Measurements from ENCODE around the gene RALGDS.
A peak's percentile ranks its signal among the peaks of the same experiment; 100 is the strongest.
"Not testable (repeated sequence)": the region's sequence is repeated elsewhere in the genome, so short reads cannot be mapped to it uniquely, and the experiment has no call there.

The RALGDS gene

DNA sequence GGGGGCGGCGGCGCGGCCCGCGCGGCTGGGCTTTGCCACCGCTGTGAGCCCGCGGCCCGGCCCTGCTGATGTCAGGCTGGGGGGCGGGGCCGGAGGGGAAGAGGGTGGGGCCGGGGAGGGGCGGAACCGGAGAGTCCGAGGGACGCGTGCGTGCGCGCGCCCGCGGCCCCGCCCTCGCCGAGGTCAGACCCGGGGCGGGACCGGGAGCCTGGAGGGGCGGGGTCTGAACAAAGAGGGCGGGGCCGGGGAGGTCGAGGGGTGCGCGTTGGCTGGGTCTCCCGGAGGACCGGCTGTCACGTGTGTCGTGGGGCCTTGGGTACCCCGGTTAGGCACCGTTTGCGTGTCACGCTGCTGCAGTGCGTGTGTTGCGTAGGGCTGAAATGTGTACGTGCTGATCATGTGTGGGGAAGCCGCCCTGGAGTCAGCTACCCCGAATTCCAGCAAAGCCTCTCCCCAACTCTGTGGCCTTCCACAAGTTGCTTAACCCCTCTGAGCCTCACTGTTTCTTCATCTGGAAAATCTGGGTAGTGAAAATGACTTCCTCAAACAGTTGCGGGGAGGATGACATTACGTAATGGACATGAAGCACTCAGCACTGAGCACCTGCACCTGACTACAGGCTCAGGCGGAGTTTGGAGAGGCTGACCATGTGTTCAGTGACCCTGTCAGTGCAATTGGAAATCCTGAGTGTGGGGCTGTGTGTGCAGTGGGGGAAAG, at the start of gene RALGDS:
Gene RALGDS, minus strand, starts transcription at position 43 of the 717 bp plus-strand sequence. CDS start 86 bp downstream, outside the sequence.
- DNase-seq (ENCODE audit: low read depth) = peak; percentile 54

- no peak for DNase-seq (ENCODE audit: low read depth)
Measured at GRCh38 chr9:133170716-133171115, 49.7 kb upstream of the RALGDS start.

DNA sequence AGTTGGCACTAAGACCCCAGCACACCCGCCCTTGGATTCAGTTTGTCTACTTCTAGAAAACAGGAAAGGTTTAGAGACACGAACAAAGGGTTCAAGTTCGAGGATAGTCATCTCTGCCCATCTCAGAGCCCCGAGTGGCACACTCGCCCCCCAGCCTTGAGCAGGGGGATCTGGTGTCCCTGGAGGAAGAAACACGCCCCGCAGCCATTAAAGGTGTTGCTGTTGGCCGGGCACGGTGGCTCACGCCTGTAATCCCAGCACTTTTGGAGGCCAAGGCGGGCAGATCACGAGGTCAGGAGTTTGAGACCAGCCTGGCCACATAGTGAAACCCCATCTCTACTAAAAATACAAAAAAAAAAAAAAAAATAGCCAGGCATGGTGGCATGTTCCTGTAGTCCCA, 48.6 kb upstream of the RALGDS start:
- DNase-seq (ENCODE audit: low read depth) = not testable (repeated sequence)

GRCh38 chr9:133169102-133169501, 48.1 kb upstream of the RALGDS start:
- no peak for DNase-seq (ENCODE audit: low read depth)

- DNase-seq (ENCODE audit: low read depth) = no peak
Measured at GRCh38 chr9:133168432-133168831, 47.4 kb upstream of the RALGDS start.

- DNase-seq (ENCODE audit: low read depth) = no peak
Measured at GRCh38 chr9:133167769-133168168, 46.7 kb upstream of the RALGDS start.

GRCh38 chr9:133167096-133167730, 46.2 kb upstream of the RALGDS start:
- no peak for DNase-seq (ENCODE audit: low read depth)

DNA sequence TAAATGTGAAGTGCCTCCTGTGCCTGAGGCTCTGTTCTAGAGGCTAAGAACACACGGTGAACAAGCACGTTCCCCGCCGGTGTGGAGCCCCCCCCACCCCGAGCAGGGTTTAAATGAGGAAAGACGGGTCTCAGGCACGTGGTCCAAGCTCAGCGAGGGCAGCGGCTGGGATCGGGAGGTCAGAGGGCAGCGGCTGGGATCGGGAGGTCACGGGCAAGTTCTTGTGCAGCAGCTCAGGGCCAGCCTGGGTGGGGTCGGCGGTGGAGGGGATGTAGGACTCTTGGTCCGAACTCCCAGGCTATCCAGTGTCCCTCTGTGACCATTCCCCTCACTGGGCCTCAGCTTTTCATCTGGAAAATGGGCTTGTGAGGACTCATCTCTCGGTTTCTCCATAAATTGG, 45.4 kb upstream of the RALGDS start:
- DNase-seq (ENCODE audit: low read depth) = no peak

DNA sequence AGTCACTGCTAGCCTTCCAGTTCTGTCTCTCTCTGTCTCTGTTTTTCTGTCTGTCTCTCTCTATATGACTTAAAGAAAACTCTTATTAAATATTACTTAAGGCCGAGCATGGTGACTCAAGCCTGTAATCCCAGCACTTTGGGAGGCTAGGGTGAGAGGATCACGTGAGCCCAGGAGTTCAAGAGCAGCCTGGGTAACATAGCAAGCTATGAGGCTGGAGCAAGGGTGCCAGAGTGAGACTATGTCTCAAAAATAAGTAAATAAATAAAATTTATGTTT, 44.4 kb upstream of the RALGDS start:
- DNase-seq (ENCODE audit: low read depth) = no peak

- no peak for DNase-seq (ENCODE audit: low read depth)
Measured at GRCh38 chr9:133164191-133164590, 43.2 kb upstream of the RALGDS start.

GRCh38 chr9:133163504-133164172, 42.6 kb upstream of the RALGDS start, which contains the start of gene GBGT1:
Gene GBGT1, minus strand, starts transcription at chr9:133163914. Its CDS starts 1,502 bp downstream, at chr9:133162412.
- DNase-seq (ENCODE audit: low read depth) = no peak

DNA sequence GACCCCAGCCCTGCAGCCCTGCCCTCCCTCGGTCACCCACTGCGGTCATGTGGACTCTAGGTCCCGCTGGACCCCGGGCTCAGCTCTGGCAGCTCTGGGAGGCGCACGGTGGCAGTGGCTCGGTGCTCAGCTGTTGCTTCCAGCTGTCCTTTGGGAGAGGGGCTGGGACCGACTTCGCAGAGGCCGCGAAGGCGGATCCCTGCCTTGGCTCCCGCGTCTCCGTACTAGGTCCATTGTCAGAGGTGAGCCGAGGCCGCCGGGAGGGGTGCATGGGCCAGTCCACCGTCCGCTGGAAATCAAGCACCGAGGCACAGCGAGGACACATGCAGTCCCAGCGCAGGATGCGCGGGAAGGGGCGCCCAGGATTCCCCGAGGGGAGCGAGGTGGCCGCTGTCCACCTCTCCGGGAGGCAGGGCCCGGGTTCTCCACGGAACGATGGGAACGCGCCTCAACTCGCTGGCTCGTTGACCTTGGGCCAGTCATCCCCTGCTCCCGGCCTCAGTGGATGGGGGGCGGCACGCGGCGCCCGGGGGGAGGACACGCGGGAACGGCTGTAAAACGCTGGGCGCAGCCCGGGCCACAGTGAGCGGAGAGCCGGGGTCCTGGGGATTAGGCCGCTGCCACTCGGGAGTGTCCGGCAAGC, 41.9 kb upstream of the RALGDS start:
- DNase-seq (ENCODE audit: low read depth) = no peak

DNA sequence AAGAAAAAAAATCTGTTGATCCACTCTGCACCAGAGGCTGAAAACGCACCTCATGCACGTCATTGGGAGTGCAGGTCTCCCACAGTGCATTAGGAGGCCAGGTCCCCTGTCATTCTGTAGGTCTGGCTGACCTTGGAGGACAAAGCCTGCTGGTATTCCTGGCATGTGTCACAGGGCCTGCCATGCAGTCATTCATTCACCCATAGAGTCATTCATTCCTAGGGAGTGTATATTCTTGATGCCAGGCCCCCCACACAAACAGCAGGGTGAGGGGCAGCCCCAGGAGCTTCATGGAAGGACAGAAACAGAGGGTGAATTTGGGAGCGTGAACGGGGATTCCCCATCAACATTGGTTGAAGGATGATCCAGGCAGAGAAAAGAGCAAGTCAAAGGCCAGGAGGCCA, 40.5 kb upstream of the RALGDS start:
- no peak for DNase-seq (ENCODE audit: low read depth)

- DNase-seq (ENCODE audit: low read depth) = peak; percentile 64
Measured at GRCh38 chr9:133160742-133161546, 39.9 kb upstream of the RALGDS start.

- DNase-seq (ENCODE audit: low read depth) = no peak
Measured at GRCh38 chr9:133158695-133159094, 37.7 kb upstream of the RALGDS start.

DNA sequence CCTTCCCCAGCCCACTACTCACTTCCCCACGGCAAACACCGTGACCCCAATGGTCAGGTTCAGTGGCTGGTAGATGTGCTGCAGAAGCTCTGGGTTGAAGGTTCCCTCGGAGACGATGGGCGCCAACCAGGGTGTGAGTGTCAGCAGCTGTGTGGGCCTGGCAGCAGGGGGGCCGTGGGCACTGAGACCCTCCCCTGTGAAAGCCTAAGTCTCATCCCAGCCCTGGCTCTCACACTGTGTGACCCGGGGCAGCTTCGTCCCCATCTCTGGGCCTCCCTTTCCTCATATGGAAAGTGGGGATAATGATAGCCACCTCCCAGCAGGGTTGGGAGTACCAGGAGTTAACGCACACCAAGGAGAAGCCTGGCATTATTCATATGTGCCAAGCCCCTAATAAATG, 34.1 kb upstream of the RALGDS start:
- DNase-seq (ENCODE audit: low read depth) = no peak

DNA sequence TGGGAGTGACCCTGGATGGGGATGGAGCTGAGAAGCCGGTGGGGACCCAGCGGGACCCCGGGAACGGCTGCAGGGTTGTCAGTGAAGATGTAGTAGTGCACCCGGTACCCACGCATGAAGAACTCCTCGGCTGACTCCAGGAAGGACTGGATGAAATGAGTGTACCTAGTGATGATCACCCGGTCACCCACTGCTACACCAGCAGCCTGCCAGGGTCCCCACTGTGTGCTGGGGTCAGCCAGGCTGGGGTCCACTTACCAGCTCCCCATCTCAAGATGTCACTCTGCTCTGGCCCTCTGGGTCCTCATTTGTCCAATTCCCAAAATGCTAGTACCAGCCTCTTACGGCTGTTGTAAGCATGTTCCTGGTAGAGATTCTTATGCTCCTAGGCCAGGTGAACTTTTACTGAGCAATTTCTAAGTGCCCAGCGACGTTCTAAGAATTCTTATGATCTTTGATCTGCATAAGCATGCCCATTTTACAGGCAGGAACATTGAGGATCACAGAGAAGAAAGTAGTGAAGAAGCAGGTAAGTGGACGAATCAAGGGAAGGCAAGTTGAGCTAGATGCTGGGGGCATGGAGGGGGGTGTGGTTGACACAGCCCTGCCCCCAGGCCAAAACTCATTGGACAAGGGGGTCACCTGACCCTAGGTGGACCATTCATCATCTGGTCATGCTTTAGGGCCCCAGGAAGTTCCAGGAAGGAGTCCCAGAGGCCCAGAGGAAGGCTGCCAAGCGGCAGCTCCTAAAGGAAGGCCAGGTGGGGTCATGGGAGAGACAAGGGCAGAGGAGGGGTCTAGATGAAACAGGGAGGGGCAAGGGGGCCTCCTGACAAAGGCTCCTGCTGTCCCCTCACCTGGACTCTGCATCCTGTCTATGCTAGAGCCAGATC, 33.3 kb upstream of the RALGDS start:
- DNase-seq (ENCODE audit: low read depth) = no peak

DNA sequence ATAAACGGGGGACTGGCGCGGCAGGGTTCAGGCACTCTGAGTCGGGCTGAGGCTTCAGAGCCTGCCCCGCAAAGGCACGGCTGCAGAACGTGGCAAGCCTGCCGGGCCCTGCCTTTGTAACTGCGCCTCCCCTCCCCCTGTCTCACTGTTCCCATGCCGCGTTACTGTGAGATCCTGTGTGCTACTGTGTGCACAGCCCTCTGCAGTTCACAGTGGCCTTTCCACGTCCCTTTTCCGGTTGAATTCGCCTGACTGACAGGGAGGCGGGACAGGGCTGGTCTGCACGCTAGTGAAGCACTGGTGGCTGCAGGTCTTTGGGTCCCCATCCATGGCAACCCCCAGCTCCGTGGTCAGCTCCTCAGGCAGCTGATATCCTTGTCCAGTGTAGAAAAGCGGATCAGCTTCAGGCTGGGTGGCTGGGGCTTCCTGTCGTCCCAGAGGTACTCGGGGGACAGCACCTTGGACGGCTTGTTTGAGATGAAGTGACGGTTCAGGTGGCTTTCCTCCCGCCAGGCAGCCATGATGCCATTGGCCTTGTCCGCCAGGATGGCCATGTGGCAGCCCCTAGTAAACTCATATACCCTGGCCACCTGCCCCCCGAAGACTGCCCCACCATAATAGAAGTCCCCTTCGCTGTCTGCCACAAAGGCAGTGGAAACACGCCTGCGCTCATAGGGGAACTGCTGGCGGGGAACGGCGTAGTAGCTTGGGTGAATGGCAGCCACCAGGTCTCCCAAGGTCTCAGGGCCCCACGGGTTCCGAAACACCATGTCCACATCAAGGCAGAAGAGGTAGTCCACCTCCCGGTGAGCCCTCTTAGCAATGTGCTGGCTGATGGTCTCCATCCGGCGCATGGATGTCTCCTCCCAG, 32.4 kb upstream of the RALGDS start:
- no peak for DNase-seq (ENCODE audit: low read depth)

GRCh38 chr9:133151601-133152525, 30.8 kb upstream of the RALGDS start:
- no peak for DNase-seq (ENCODE audit: low read depth)
